TTC549 (cell line): ENCODE measurements around the gene GPATCH2L.

Experiments
- FAIRE-seq: peaks from 2 replicates; lab custom pipeline; 2012; peaks lifted over from hg19 to GRCh38; lab: Jason Lieb, UNC

GPATCH2L gene

GRCh38 chr14:76151398-76152332 is at the start of gene GPATCH2L:
TSS of gene GPATCH2L (plus strand) at chr14:76151922. CDS start at chr14:76154364, 2,442 bp downstream.
- FAIRE-seq = peak; percentile 59

DNA sequence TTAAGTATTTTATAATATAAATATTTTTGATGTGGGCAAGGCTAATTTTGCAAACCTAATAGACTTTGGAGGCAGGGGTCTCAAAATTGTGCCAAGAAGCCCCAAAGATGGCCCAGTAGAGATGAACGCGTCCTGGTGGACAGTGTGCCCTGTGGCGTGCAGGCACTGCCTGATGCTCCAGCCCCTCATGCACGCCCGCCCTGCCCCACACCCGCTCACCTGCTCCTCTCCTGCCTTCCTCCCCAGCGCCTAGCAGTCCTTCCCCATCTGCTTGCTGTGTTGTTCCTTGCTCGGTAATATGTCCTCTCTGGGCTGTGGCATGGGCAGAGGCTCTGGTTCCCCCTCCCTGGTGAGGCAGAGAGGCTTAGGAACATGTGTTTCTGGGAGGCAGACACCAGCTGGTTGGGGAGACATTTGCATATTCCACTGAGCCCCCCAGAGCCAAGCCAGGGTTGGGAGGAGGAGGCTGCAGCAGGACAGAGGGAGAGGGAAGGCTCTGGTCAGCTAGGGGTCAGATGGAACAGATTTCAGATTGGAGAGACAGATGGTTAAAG is 46.8 kb upstream of the GPATCH2L start:
- no peak for FAIRE-seq

DNA sequence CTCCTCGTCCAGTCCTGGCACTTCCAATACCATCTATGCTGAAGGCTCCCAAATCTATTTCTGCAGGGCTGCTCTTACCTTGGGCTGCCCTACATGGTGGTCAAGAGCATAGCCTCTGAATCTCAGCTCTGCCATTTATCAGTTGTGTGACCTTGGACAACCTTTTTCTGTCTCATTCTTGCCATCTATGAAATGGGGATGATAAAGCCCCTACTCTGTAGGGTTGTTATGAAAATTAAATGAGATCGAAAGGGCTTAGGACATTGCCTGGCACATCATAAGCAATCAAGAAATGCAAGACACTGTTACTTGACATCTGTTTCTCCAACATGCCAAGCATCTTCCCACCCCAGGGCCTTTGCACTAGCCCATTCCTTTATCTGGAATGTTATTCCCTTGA is 45.5 kb upstream of the GPATCH2L start:
- no peak for FAIRE-seq

GRCh38 chr14:76109087-76109880 is 42.4 kb upstream of the GPATCH2L start:
- FAIRE-seq = no peak

DNA sequence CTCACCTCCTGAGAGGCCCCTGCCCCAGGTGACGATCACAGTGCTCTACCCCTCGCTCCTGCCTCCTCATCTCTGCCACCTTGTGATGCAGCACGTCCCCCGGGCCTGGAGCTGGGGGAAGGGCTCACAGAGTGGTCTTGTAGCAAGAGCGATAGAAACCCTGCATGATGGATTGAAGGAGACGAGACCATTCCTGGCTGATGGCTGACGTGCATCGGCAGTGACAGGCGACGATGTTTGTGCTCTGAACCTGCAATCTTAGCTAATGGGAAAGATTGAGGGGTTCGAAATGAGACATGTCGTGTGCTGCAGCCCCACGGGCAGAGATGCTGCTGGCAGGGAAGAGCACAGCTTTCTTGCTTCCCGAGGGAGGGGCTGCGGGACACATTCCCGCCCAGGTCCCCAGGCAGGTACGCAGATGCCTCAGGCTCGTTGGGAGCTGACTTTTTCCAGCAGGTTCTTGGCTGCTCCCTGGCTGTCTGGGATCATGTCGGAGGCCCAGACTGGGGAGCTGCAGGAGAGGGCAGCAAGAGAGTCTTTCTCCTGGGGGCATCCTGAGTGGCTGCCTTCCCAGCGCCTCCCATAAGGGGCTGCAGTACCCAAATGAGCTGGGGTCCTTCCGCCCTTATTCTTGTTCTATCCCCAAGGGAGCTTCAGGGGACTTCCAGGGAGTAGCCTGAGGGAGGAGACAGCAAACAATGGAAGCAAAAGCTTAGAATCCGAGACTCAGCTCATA is 38.7 kb upstream of the GPATCH2L start:
- no peak for FAIRE-seq

DNA sequence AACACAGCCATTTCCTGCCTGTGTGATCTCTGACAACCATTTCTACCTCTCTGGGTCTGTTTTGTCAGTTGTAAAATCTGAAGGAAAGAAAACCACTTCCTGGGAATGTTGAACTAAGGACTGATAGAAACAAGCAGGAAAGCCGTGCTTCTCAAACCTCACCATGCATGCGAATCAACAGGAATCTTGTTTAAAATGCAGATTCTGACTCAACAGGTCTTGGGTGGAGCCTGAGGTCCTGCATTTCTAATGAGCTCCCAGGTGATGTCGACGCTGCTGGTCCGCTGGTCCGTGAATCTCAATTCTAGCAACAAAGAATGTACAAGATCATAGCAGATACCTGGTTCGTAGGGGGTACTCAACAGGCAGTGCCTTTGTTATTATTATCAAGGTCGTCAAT is 38.0 kb upstream of the GPATCH2L start:
- no peak for FAIRE-seq

- FAIRE-seq = no peak
These were observed 36.7 kb upstream of the GPATCH2L start for GRCh38 chr14:76115010-76115422.

GRCh38 chr14:76117789-76118484 is 33.8 kb upstream of the GPATCH2L start:
- no peak for FAIRE-seq

DNA sequence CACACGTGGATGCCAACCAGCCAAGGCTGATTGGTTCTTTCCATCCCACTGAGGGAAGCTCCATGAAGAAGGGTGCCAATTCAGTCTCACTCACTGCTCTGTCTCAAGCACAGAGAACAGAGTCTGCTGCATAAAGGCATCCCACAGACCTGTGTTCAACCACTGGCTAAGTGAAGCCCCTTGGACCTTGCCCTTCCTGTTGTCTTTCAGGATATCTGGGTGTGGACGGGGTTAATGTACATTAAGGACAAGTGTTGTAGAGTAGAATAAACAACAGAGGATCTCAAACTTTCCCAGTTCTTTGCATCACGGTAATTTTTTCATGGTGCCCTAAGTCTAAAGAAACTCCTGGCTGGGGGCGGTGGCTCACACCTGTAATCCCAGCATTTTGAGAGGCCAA is 33.1 kb upstream of the GPATCH2L start:
- no peak for FAIRE-seq

- FAIRE-seq = no peak
These were observed 30.5 kb upstream of the GPATCH2L start for GRCh38 chr14:76121089-76121748.

- no peak for FAIRE-seq
These were observed 28.1 kb upstream of the GPATCH2L start for GRCh38 chr14:76123426-76124225.

DNA sequence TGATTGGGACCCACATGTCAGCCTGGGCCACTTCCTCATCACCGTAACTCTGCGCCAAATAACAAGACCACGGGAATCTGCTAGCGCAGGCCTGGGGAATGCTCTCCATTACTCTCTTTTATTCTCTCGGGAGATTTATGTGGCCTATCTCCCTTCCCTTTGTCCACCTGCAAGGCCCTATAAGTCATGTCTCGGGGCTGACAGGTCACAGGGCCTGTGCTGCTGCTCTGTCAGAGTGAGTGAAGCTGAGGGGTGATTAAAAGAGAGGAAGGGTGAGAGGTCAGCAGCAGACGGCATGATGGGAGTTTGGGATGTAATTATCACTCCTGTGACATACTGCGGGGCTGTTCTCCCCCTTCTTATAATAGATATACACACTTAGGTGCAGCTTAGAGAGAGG is 26.2 kb upstream of the GPATCH2L start:
- FAIRE-seq = no peak

DNA sequence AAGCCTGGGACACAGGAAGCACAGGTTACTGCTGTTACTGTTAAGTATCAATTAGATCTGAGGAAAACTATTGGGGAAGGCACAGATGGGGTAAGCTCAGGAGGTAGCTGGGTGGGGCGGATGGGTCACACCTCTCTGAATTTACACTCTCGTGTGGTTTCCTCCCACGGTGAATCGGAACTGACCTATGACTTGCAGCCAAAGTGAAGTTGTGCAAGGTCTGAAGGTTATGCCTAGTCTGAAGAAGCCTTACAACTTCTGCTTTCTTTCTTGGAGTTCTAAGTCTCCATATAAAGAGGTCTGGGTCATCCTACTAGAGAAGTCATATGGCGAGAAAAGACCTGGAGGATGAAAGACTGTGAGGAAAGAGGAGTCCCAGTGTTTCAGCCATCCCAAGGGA is 25.6 kb upstream of the GPATCH2L start:
- FAIRE-seq = no peak

DNA sequence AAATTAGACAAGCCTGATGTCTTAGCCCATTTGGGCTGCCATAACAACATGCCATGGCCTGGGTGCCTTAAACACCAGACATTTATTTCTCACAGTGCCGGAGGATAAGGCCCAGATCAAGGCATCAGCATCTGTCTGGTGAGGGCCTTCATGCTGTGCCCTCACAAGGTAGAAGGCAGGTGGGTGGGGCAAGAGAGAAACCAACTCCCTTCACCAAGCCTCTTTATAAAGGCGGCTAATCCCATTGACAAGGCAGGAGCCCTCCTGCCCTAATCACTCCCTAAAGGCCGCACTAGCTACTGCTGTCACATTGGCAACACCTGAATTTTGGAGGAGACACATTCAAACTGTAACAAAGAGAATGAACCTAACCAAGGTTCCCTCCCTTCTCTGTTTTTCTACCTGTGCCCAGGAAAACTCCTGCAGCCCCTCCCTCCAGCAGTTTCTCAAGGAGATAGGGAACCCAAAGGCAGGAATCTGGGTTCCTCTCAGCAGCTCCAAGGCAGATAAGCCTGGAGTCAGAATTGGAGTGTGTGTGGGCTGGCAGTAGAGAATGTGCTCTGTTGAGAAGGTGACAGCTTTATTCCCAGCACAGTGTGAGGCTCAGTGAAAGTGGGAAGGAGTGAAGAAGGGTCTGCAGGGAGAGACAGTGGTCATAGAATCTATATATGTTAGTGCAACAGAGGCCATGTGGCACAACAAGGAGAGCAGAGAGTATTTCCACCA is 21.7 kb upstream of the GPATCH2L start:
- no peak for FAIRE-seq

- no peak for FAIRE-seq
These were observed 20.4 kb upstream of the GPATCH2L start for GRCh38 chr14:76131071-76131965.

DNA sequence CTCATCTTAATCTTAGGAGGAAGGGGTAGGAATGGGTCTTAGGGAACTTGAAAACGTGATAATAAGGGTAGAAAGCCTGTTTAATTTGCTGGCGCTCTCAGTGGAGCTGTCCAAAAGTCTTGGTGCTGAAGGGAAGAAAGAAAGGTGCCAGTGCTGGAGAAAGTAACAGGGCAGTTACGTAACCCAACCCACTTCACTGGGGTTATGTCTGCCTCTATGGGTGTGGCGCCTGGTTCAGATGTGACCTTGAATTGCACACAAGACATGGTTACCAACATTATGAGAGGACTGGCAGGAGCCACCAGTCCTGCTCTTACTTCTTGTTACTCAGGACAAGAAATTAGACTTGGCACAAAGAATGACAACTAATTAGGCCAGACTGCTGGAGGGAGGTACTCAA is 18.6 kb upstream of the GPATCH2L start:
- no peak for FAIRE-seq

GRCh38 chr14:76134231-76134630 is 17.5 kb upstream of the GPATCH2L start:
- no peak for FAIRE-seq

DNA sequence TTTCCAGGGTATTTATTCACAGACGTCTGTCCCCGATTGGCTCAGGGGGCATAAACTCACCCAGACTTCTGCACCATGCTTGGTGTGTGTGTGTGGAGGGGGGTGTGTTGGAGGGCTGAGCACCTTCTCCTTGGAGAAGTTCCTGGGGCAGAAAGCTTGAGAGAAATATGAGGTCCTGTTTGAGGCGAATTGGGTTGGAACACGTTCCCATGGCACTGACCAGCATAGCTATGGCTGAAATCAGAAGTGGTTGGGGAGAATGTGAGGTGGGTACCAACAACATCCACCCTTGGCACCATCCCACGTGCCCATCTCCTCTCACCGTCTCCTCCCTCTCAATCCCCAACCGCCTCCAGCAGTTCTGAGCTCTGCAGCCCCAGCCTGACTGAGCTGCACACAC is 16.0 kb upstream of the GPATCH2L start:
- no peak for FAIRE-seq
